HG03066 (cell line): ENCODE measurements around the gene EMSY.
"Not testable (repeated sequence)": the region's sequence is repeated elsewhere in the genome, so short reads cannot be mapped to it uniquely, and the experiment has no call there.

Source experiments
- ATAC-seq: cut with Tn5 transposase; IDR thresholded peaks from one replicate; pipeline ENCODE4 v1.9.1; 2021; ENCODE audit warnings: low read depth; ENCODE audit not compliant: unreplicated experiment

Gene EMSY

GRCh38 chr11:76567261-76567660 lies 122.4 kb downstream of the EMSY start:
- ATAC-seq, result no peak

GRCh38 chr11:76568139-76568538 lies 123.3 kb downstream of the EMSY start:
- no peak for ATAC-seq

DNA sequence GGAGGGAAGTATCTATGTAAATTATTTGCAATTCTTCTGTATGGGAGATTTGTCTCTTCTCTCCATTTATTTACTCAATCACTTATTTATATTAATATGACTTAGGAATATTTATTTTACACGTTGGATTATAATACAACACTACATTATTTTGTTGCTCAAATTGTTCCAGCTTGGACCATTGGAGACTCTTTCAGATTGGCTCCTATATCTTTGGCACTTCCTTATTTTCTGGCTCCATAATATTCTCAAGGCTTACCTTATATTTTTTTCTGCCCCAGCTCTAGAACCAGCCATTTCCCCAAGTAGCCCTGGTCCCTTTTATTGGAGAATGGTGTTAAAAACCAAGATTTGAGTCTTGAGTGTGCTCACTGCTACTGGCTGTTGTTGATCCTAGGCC lies 123.8 kb downstream of the EMSY start:
- no peak for ATAC-seq

GRCh38 chr11:76572181-76572875 lies 127.5 kb downstream of the EMSY start:
- ATAC-seq, result not testable (repeated sequence)

GRCh38 chr11:76574406-76574805 lies 129.6 kb downstream of the EMSY start:
- ATAC-seq, result no peak

GRCh38 chr11:76574879-76575278 lies 130.1 kb downstream of the EMSY start:
- no peak for ATAC-seq

DNA sequence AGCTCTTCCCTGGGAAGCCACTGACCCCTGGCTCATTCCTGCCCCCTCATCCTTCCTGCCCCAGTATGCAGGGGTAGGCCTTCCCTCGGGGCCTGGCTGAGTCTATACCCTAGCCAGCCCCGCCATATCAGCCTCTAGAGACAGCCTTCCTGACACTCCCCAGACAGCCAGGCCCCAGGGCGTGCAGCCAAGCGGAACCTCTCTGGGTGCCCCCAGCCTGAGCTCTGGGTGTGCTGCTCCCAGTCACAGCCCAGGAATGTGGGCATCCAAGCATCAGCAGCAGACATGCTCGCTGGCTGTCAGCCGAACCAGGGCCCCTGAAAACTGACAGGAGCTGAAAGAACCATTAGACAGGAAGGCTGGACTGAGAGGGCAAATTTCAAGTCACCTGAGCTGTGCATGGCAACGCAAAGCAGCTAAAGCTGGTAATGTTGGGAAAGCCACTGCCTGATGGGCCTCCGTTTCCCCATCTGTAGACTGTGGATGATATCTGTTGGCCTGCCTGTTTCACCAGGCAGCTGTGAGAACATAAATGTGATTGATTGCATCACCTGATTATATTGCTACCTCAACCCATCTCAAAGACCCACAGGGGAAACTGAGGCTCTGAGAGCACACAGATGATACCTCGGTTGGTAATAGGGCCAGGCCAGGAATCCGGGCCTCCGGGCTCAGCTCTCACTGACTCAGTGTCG lies 132.6 kb downstream of the EMSY start:
- no peak for ATAC-seq

DNA sequence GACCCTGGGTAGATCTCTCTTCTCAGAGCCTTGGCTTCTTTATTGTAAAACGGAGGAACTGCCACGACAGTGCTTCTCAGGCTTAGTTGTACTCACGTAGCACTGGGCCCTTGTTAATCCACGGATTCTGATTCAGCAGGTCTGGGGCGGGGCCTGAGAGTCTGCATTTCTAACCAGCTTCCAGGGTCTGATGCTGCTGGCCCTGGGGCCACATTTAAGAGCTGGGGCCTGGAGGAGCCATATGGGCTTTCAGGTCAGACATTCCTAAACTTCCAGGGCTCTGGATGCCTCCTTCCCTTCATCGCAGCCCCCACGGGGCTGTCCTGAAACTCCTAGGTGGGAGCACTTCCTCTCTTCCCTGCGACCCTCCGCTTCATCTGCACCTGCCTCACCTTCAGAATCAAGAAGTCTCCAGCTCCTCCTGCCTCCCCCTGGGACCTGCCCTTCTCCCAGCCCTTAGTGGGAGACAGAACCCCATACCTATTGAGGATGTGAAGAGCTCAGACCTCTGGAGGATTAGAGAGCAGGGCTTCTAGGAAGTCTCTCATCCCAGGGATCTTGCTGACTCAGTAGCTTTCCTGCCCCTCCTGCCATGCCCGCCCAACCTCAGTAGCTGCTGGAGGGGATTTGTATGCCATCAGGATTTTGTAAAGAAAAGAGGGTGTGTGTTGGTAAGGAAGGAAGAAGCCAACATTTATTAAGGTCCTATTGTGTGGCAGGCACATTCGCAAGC lies 133.3 kb downstream of the EMSY start:
- ATAC-seq, result no peak

- ATAC-seq, result no peak
These were observed 133.8 kb downstream of the EMSY start for GRCh38 chr11:76578654-76579055.

- no peak for ATAC-seq
These were observed 134.4 kb downstream of the EMSY start for GRCh38 chr11:76579056-76579751.

DNA sequence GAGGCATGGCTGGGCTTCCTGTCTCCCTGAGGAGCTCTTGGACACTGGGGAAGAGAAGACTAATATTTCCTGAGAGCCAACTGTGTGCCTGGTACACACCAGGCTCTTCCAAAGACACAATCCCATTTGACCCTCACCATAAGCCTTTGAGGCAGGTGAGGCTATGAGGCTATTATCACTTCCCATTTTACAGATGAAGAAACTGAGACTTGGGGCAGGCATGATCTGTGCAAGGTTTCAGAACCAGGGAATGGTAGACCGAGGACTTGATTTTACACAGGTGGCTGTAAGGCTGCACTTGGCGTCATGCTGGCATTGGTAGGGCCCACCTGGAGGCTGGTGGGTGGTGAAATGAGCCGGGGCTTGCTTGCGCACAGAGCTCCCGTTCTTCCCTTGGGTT lies 134.9 kb downstream of the EMSY start:
- ATAC-seq, result no peak

GRCh38 chr11:76582471-76582870 lies 137.7 kb downstream of the EMSY start:
- not testable (repeated sequence) for ATAC-seq

DNA sequence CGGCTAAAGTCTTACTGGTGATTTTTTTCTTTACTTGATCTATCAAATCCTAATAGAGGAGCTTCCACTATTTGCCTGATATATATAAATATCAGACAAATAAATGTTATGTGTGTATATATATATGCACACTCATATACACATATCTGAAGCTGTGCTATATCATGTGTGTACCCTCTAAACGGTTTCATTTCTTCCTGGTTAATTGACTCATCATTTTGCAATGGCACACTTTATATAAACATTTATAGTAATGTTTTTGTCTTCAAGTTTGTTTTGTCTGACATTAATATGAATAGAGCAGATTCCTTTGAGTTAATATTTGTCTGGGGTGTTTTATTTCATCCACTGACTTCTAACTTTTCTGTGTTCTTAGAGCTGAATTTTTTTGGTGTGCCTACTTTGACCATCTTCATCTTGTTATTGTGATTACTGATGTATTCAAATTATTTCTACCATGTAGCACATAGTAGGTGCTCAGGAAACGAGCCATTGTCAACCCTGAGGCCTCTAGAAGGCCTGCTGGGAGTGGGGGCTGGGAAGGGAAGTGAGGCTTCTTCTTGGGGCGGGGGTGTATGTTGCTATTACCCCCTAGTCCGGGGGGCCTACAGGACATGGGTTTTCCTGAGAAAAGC lies 143.1 kb downstream of the EMSY start:
- ATAC-seq, result no peak

- no peak for ATAC-seq
These were observed 143.9 kb downstream of the EMSY start for GRCh38 chr11:76588455-76589325.

DNA sequence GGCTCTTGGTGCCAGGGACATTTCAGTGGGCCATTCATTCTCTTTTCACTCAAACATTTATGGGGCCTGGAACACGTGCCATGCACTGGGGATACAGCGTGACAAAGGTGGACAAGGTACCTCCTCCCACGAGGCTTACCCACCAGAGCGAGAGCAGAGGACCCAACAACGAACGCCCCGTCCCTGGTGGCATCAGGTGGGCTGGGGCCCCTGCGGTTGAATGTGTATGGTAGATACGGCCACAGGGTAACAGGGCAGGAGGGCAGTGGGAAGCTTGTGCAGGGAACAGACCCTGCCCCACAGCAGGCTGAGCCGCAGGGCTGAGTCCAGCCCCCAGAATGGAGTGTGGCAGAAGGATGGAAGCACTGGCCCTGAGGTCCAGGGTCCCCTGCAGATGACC lies 144.7 kb downstream of the EMSY start:
- ATAC-seq, result no peak

DNA sequence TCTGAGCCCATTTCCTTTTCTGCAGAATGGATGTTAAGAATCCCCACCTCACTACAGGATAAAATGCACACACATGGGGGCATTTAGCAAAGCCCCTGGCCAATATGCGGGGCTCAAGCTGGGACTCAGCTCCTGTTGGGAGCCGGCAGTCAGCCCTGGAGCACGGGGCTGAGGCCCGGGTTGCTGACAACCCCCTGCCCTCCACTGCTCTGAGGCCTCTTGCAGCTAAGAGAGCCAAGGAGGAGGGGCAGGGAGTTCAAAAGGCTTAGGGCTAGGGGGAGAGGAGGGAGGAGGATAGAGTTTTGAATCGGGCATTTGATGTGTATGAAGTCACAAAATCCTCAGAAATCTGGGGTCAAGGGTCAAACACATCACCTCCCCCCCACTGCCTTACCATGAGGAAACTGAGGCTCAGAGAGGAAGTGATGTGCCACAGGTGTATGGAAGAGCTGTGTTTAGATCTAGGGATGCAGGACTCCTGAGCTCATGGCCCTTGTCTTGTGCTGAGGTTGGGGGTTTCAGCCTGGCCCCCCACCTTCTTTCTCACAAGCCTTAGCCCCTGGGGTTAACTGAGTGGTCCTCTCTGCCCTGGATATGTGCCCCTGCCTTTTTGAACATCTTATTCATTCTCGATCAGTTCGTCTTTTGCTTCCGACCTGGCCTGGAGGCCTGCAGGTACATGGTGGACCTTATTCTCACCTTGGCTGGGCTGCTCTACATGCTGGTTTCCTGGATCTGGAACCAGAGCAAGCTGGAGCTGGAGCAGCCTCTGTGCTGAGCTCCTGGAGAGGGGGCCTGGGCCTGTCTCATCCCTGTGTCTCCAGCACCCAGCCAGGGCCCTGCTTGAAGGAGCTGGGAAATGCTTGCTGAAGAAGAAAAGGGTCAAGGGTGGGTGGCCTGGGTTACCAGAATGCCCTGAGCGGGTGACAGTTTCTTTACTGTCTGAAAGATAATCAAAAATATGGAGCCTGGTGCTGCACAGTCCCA lies 145.4 kb downstream of the EMSY start:
- ATAC-seq, result no peak

GRCh38 chr11:76591416-76591815 lies 146.6 kb downstream of the EMSY start:
- no peak for ATAC-seq
